HepG2 (cell line): ENCODE results near the gene ENC1. TPM values are rescaled to one million over a fixed set of nuclear protein-coding genes. Genes with fewer than 3 reads are reported as not detected.

Experiments used
- AFF4 ChIP-seq: sonication (generic); formaldehyde crosslinking; IDR thresholded peaks from 2 replicates; pipeline ENCODE4 v1.4.0; 2020; ENCODE audit warnings: missing genetic modification reagents
- CSRNP2 ChIP-seq: sonication (generic); formaldehyde crosslinking; conservative IDR thresholded peaks from 2 replicates; pipeline ENCODE4 v1.8.0; 2022; ENCODE audit warnings: low read depth, missing genetic modification reagents
- FOXO1 ChIP-seq: sonication (generic); formaldehyde crosslinking; IDR thresholded peaks from 2 replicates; pipeline ENCODE4 v1.4.0; 2020; ENCODE audit warnings: missing genetic modification reagents
- HMG20B ChIP-seq: conservative IDR thresholded peaks from 2 replicates; pipeline ENCODE4 v1.6.1; 2016; ENCODE audit warnings: missing genetic modification reagents, missing compliant biosample characterization
- HMGXB4 ChIP-seq, 2 experiments: sonication (generic) in 1 of 2; formaldehyde crosslinking in 1 of 2; IDR thresholded peaks; 2 replicates each; pipeline versions ENCODE4 v1.4.0 to v1.6.1; 2018 to 2020; ENCODE audit warnings: missing genetic modification reagents in 2 of 2, borderline replicate concordance in 1 of 2, low read depth in 1 of 2, mild to moderate bottlenecking in 1 of 2, missing biosample characterization in 1 of 2
- KLF13 ChIP-seq: sonication (generic); formaldehyde crosslinking; IDR thresholded peaks from 2 replicates; pipeline ENCODE4 v1.4.0; 2020; ENCODE audit warnings: mild to moderate bottlenecking, missing genetic modification reagents
- MED13 ChIP-seq: sonication (generic); formaldehyde crosslinking; IDR thresholded peaks from 2 replicates; pipeline ENCODE4 v1.5.0; 2020; ENCODE audit warnings: missing genetic modification reagents
- MXD1 ChIP-seq: sonication (generic); formaldehyde crosslinking; IDR thresholded peaks from 2 replicates; pipeline ENCODE4 v1.4.0; 2020; ENCODE audit warnings: mild to moderate bottlenecking, missing genetic modification reagents
- PRDM4 ChIP-seq: sonication (generic); formaldehyde crosslinking; IDR thresholded peaks from 2 replicates; pipeline ENCODE4 v1.9.0; 2021; ENCODE audit warnings: missing genetic modification reagents, borderline replicate concordance
- SMARCC2 ChIP-seq: fragments of 450-650 bp; IDR thresholded peaks from 2 replicates; pipeline ENCODE4 v1.6.1; 2017; ENCODE audit warnings: antibody characterized with exemption, mild to moderate bottlenecking
- SNRNP70 ChIP-seq: fragments of 200-400 bp; formaldehyde crosslinking; IDR thresholded peaks from 2 replicates; pipeline ENCODE4 v1.6.1; 2017; ENCODE audit warnings: mild to moderate bottlenecking, low read depth, low read length, moderate library complexity
- THRA ChIP-seq: sonication (generic); formaldehyde crosslinking; IDR thresholded peaks from 2 replicates; pipeline ENCODE4 v1.4.0; 2020; ENCODE audit warnings: missing genetic modification reagents, borderline replicate concordance
- ZNF451 ChIP-seq: sonication (generic); formaldehyde crosslinking; IDR thresholded peaks from 2 replicates; pipeline ENCODE4 v1.5.0; 2020; ENCODE audit warnings: mild to moderate bottlenecking, missing genetic modification reagents
- ZNF644 ChIP-seq: IDR thresholded peaks from 2 replicates; pipeline ENCODE4 v1.6.1; 2016; ENCODE audit warnings: low read depth
- ZNF788 ChIP-seq: sonication (generic); formaldehyde crosslinking; IDR thresholded peaks from 2 replicates; pipeline ENCODE4 v1.5.0; 2020; ENCODE audit warnings: mild to moderate bottlenecking, missing genetic modification reagents, borderline replicate concordance
- polyA plus RNA-seq, 8 experiments: library from polyadenylated mRNA; depleted of rRNA in 3 of 8; stranded (reverse) in 7 of 8; unstranded in 1 of 8; fragments of >200 nt; fragmentation: Illumina TruSeq in 4 of 8; extraction: Trizol in 4 of 8; gene quantifications; 2 replicates each; pipeline versions ENCODE4 v1.2.1 to v1.2.3, GENCODE V29; 2011 to 2016; ENCODE audit warnings: low read depth in 4 of 8, missing spikeins in 1 of 8, mixed read lengths in 1 of 8; ENCODE audit not compliant: insufficient read depth in 1 of 8
- total RNA-seq, 5 experiments: library from RNA; depleted of rRNA; stranded (reverse); fragments of >200 nt; fragmentation: Illumina TruSeq; extraction: Trizol; gene quantifications; 2 replicates each; pipeline ENCODE4 v1.2.3, GENCODE V29; 2016; ENCODE audit warnings: low read depth in 1 of 5

The ENC1 gene
- total and polyA plus RNA-seq, 2 of the 13 experiments (the other 11 are each of a cell fraction or from before 2014, with no cell fraction given) = 63.8 to 64.4 TPM

- no peak for TF ChIP-seq KLF13
- peak; percentile 66; the same call in 1 of the 2 replicates for TF ChIP-seq ZNF451 (CRISPR knock-in tag)
- TF ChIP-seq FOXO1 (CRISPR knock-in tag) = no peak
- no peak for TF ChIP-seq SNRNP70
- TF ChIP-seq ZNF644 (CRISPR knock-in tag) = no peak
- TF ChIP-seq MED13 = no peak
- TF ChIP-seq AFF4 (CRISPR knock-in tag) = no peak
- no peak for TF ChIP-seq THRA
- peak; percentile 71 to 87; a peak in 3 of 4 replicates for TF ChIP-seq HMGXB4 (CRISPR knock-in tag; IDR thresholded peaks at IDR 0.05; ENCODE audit: borderline replicate concordance in 1 of 2, low read depth in 1 of 2)
- no peak for TF ChIP-seq PRDM4
- no peak for TF ChIP-seq CSRNP2
- TF ChIP-seq SMARCC2 = no peak
- no peak for TF ChIP-seq HMG20B (CRISPR knock-in tag)
- peak; percentile 73; the same call in 1 of the 2 replicates for TF ChIP-seq MXD1 (CRISPR knock-in tag)
- peak; percentile 77; the same call in 1 of the 2 replicates for TF ChIP-seq ZNF788 (CRISPR knock-in tag)
These were observed 44.6 kb upstream of the ENC1 start, which contains the start of gene HEXB (continued) for GRCh38 chr5:74684900-74685851.
